Neural cell (in vitro differentiated cells): ENCODE data around the gene CA12. TPM values are rescaled to one million over a fixed set of nuclear protein-coding genes. Genes with fewer than 3 reads are reported as not detected.
A peak's percentile ranks its signal among the peaks of the same experiment; 100 is the strongest.

Experiments
- H2AFZ ChIP-seq: fragments of 200-600, 300-800 bp; sonication (generic), shearing (Covaris generic); 2 replicates; pipeline ENCODE4 v1.6.0; 2014; ENCODE audit warnings: low read depth, mild to moderate bottlenecking, antibody characterized with exemption, low read length, moderate library complexity
- H3F3A ChIP-seq: fragments of 200-600 bp; shearing (Covaris generic); 2 replicates; pipeline ENCODE4 v1.6.1; 2016; ENCODE audit warnings: mild to moderate bottlenecking, moderate library complexity, mixed read lengths, antibody characterized with exemption, low read length; ENCODE audit not compliant: insufficient read depth, poor library complexity, severe bottlenecking
- H3K27ac ChIP-seq: fragments of 200-600, 300-800 bp; sonication (generic), shearing (Covaris generic); 2 replicates; pipeline ENCODE4 v1.5.1; 2014; ENCODE audit warnings: mild to moderate bottlenecking, low read length, moderate library complexity
- H3K27me3 ChIP-seq: fragments of 300-800, 200-600 bp; sonication (generic), shearing (Covaris generic); 2 replicates; pipeline ENCODE4 v1.6.0; 2014; ENCODE audit warnings: mild to moderate bottlenecking, low read depth, low read length, moderate library complexity; ENCODE audit not compliant: insufficient read depth
- H3K36me3 ChIP-seq: fragments of 300-800, 200-600 bp; sonication (generic), shearing (Covaris generic); 2 replicates; pipeline ENCODE4 v1.5.1; 2014; ENCODE audit warnings: mild to moderate bottlenecking, antibody characterized with exemption, low read length, moderate library complexity; ENCODE audit not compliant: insufficient read depth
- H3K4me2 ChIP-seq: fragments of 300-800, 200-600 bp; sonication (generic), shearing (Covaris generic); 2 replicates; pipeline ENCODE4 v1.6.0; 2014; ENCODE audit warnings: mild to moderate bottlenecking, low read length
- H3K4me3 ChIP-seq: fragments of 300-800, 200-600 bp; sonication (generic), shearing (Covaris generic); 2 replicates; pipeline ENCODE4 v1.5.1; 2014; ENCODE audit warnings: mild to moderate bottlenecking, low read length, moderate library complexity
- H3K79me2 ChIP-seq: fragments of 200-600 bp; shearing (Covaris generic); replicated peaks from 2 replicates; pipeline ENCODE4 v1.6.0; 2014; ENCODE audit warnings: mild to moderate bottlenecking, low read length, moderate library complexity; ENCODE audit not compliant: insufficient read depth
- H3K9ac ChIP-seq: fragments of 300-800, 200-600 bp; sonication (generic), shearing (Covaris generic); 2 replicates; pipeline ENCODE4 v1.6.1; 2016; ENCODE audit warnings: mild to moderate bottlenecking, low read length, mixed read lengths
- H3K9me2 ChIP-seq: fragments of 200-600 bp; shearing (Covaris generic); 2 replicates; pipeline ENCODE4 v1.6.1; 2016; ENCODE audit warnings: mild to moderate bottlenecking, low read length, mixed read lengths; ENCODE audit not compliant: insufficient read depth
- H3K9me3 ChIP-seq: fragments of 200-600, 300-800 bp; sonication (generic), shearing (Covaris generic); 2 replicates; pipeline ENCODE4 v1.6.1; 2016; ENCODE audit warnings: mild to moderate bottlenecking, mixed run types, low read length, moderate library complexity, mixed read lengths
- H4K20me1 ChIP-seq: fragments of 200-600 bp; shearing (Covaris generic); 2 replicates; pipeline ENCODE4 v1.6.1; 2016; ENCODE audit warnings: mild to moderate bottlenecking, mixed run types; ENCODE audit not compliant: insufficient read depth
- CTCF ChIP-seq: fragments of 450-650 bp; IDR thresholded peaks from 2 replicates; pipeline ENCODE4 v1.5.1; 2014; ENCODE audit warnings: antibody characterized with exemption, mild to moderate bottlenecking, moderate library complexity; ENCODE audit not compliant: poor library complexity, severe bottlenecking
- EP300 ChIP-seq: fragments of 450-650 bp; conservative IDR thresholded peaks from 2 replicates; pipeline ENCODE4 v1.6.1; 2014; ENCODE audit warnings: antibody characterized with exemption, mild to moderate bottlenecking, moderate library complexity; ENCODE audit not compliant: poor library complexity, severe bottlenecking
- EZH2 ChIP-seq: fragments of 200-600, 300-800 bp; shearing (Covaris generic), sonication (generic); IDR thresholded peaks from 2 replicates; pipeline ENCODE4 v1.6.1; 2014; ENCODE audit warnings: antibody characterized with exemption, low read length, borderline replicate concordance, mild to moderate bottlenecking; ENCODE audit not compliant: insufficient read depth, poor library complexity, severe bottlenecking
- MXI1 ChIP-seq: fragments of 450-650 bp; conservative IDR thresholded peaks from 2 replicates; pipeline ENCODE4 v1.6.1; 2014; ENCODE audit warnings: antibody characterized with exemption, mild to moderate bottlenecking; ENCODE audit not compliant: poor library complexity, severe bottlenecking
- POLR2AphosphoS5 ChIP-seq: IDR thresholded peaks from 2 replicates; pipeline ENCODE4 v1.6.1; 2012
- RAD21 ChIP-seq: fragments of 450-650 bp; conservative IDR thresholded peaks from 2 replicates; pipeline ENCODE4 v1.6.1; 2014; ENCODE audit warnings: antibody characterized with exemption, mild to moderate bottlenecking, moderate library complexity
- REST ChIP-seq: IDR thresholded peaks from 2 replicates; pipeline ENCODE4 v1.6.1; 2012; ENCODE audit warnings: borderline replicate concordance
- SMC3 ChIP-seq: fragments of 450-650 bp; conservative IDR thresholded peaks from 2 replicates; pipeline ENCODE4 v1.6.1; 2014; ENCODE audit warnings: antibody characterized with exemption, mild to moderate bottlenecking, moderate library complexity; ENCODE audit not compliant: poor library complexity
- TAF1 ChIP-seq: IDR thresholded peaks from 2 replicates; pipeline ENCODE4 v1.6.1; 2012; ENCODE audit warnings: low read depth
- polyA plus RNA-seq: library from polyadenylated mRNA; depleted of rRNA; stranded (reverse); fragments of >200 nt; gene quantifications from 2 replicates; pipeline ENCODE4 v1.2.3, GENCODE V29; 2014

The CA12 gene
- polyA plus RNA-seq, 1 donor from 2014 or later: 0.11 TPM

GRCh38 chr15:63306492-63307073, 75.1 kb downstream of the CA12 start:
- Histone ChIP-seq H3K9me3 (no peaks in the 10 kb centered on the region), H3K9me2 (no peaks in the 10 kb centered on the region), H3K36me3 (peaks cover 7% of the 10 kb centered on the region), H3K4me2 (no peak overlapping the region), H3F3A (no peaks in the 10 kb centered on the region), H2AFZ (no peak overlapping the region), H4K20me1 (no peaks in the 10 kb centered on the region), H3K4me3 (no peak overlapping the region), H3K79me2 (no peaks in the 10 kb centered on the region), H3K9ac (no peak overlapping the region), H3K27me3 (no peaks in the 10 kb centered on the region), H3K27ac (no peak overlapping the region)
- no peak for TF ChIP-seq EP300
- TF ChIP-seq EZH2: no peak
- no peak for TF ChIP-seq POLR2AphosphoS5
- TF ChIP-seq CTCF: no peak
- no peak for TF ChIP-seq TAF1
- no peak for TF ChIP-seq MXI1
- TF ChIP-seq RAD21: no peak
- no peak for TF ChIP-seq SMC3

GRCh38 chr15:63305260-63305659, 76.4 kb downstream of the CA12 start:
- Histone ChIP-seq H3K4me3 (no peak overlapping the region), H2AFZ (no peak overlapping the region), H3K9ac (no peak overlapping the region), H3K79me2 (no peaks in the 10 kb centered on the region), H3F3A (no peaks in the 10 kb centered on the region), H3K27me3 (no peaks in the 10 kb centered on the region), H3K9me3 (no peaks in the 10 kb centered on the region), H3K9me2 (no peaks in the 10 kb centered on the region), H3K36me3 (peaks cover 7% of the 10 kb centered on the region), H3K4me2 (no peak overlapping the region), H4K20me1 (no peaks in the 10 kb centered on the region), H3K27ac (no peak overlapping the region)
- TF ChIP-seq TAF1: no peak

- TF ChIP-seq POLR2AphosphoS5 (no peak), REST (no peak), CTCF (no peak)
- no peaks in the 10 kb centered on the region for H4K20me1 ChIP-seq
- H3K79me2 ChIP-seq: no peaks in the 10 kb centered on the region
- H3K9me3 ChIP-seq: no peaks in the 10 kb centered on the region
- H3K9ac ChIP-seq: no peak overlapping the region
- H3K9me2 ChIP-seq: no peaks in the 10 kb centered on the region
- H2AFZ ChIP-seq: no peak overlapping the region
- no peaks in the 10 kb centered on the region for H3F3A ChIP-seq
- H3K27me3 ChIP-seq: no peaks in the 10 kb centered on the region
- peak overlapping the region; percentile 6 for H3K27ac ChIP-seq
- H3K4me2 ChIP-seq: peak overlapping the region; percentile 12
- no peak overlapping the region for H3K4me3 ChIP-seq
- peaks cover 7% of the 10 kb centered on the region for H3K36me3 ChIP-seq
Observed at GRCh38 chr15:63301088-63301487, 80.6 kb downstream of the CA12 start.
